Naive thymus-derived CD8-positive, alpha-beta T cell (primary cell): ENCODE measurements around the gene ANO4. TPM values are rescaled to one million over a fixed set of nuclear protein-coding genes. Genes with fewer than 3 reads are reported as not detected.

Experiments used
- ATAC-seq, 2 donors: fragments of 150-1000 bp; cut with Tn5 transposase in 1 of 2; sonication (Bioruptor Pico), chemical (Tn5 transposase) in 1 of 2; 1 replicate in 1 of 2; 2 replicates in 1 of 2; pipeline ENCODE4 v1.10.0; 2021; ENCODE audit warnings: mild to moderate bottlenecking in 2 of 2, moderate library complexity in 2 of 2
- POLR2A ChIA-PET: fragments of 350-600 bp; sonication (Branson Sonifier 250); formaldehyde crosslinking; loops from one replicate; lab custom pipeline; 2021; ENCODE audit warnings: antibody characterized with exemption; lab: Charles Lee
- DNase-seq, 10 donors: peaks; one replicate each; pipeline versions ENCODE4 v3.0.0 to v3.0.0-alpha.2; 2020 to 2022
- H3K27ac Mint-ChIP-seq, 10 donors: one replicate each; pipeline ENCODE4 v1.8.0; 2020 to 2022; ENCODE audit warnings: mild to moderate bottlenecking in 10 of 10, mixed read lengths in 10 of 10, moderate library complexity in 4 of 10, inconsistent platforms in 1 of 10
- H3K27me3 Mint-ChIP-seq, 5 donors: one replicate each; pipeline ENCODE4 v1.8.0; 2021 to 2022; ENCODE audit warnings: mixed read lengths in 5 of 5
- H3K36me3 Mint-ChIP-seq, 3 donors: one replicate each; pipeline ENCODE4 v1.8.0; 2020 to 2022; ENCODE audit warnings: mixed read lengths in 3 of 3, mild to moderate bottlenecking in 2 of 3, inconsistent platforms in 1 of 3
- H3K4me1 Mint-ChIP-seq, 4 donors: one replicate each; pipeline ENCODE4 v1.8.0; 2021 to 2022; ENCODE audit warnings: mixed read lengths in 4 of 4
- H3K4me3 Mint-ChIP-seq, 10 donors: one replicate each; pipeline ENCODE4 v1.8.0; 2020 to 2022; ENCODE audit warnings: mild to moderate bottlenecking in 10 of 10, mixed read lengths in 10 of 10, moderate library complexity in 6 of 10, inconsistent platforms in 1 of 10
- H3K9me3 Mint-ChIP-seq, 9 donors: one replicate each; pipeline ENCODE4 v1.8.0; 2020 to 2022; ENCODE audit warnings: mixed read lengths in 9 of 9, mild to moderate bottlenecking in 3 of 9, inconsistent platforms in 1 of 9, moderate library complexity in 1 of 9
- polyA plus RNA-seq, 3 donors: library from polyadenylated mRNA; unstranded; fragments of 300-500 nt; fragmentation: Illumina TruSeq; gene quantifications; one replicate each; pipeline ENCODE4 v1.2.3, GENCODE V29; 2021
- total RNA-seq, 8 experiments: library from RNA in 2 of 8; stranded (reverse) in 2 of 8; gene quantifications; one replicate each; pipeline ENCODE4 v1.2.3 and lab custom pipeline; 2021 to 2026

The ANO4 gene
- total and polyA plus RNA-seq, 5 experiments from 2014 or later: not detected

DNA sequence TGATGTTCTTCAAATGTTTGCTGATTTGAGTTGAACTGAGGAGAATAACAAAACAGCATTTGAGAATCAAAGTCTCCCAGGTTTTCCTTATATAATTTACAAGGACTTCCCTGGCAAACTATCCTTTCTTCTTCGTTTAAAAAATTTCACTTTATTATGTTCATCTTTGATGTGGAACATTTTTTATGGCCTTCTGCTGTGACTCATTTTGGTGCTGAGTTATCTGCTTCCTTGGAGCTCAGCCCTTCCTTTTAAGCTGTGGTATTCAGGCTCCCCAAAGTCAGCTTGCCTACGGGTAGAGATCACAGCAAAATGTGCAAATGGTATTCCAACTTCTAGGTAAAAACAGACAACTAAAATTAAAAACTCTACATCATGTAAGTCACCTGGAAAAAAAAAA lies 1.4 kb upstream of the ANO4 start:
- Mint-ChIP-seq H3K9me3 (peaks cover 0 to 9% (median 0%) of the 10 kb centered on the region in 9 donors), H3K36me3 (no peaks in the 10 kb centered on the region), H3K4me3 (no peak overlapping the region), H3K27ac (no peak overlapping the region), H3K27me3 (peaks cover 7 to 53% (median 15%) of the 10 kb centered on the region in 5 donors), H3K4me1 (peaks cover 0 to 4% (median 0%) of the 10 kb centered on the region in 4 donors)
- DNase-seq: no peak
- POLR2A ChIA-PET: no interaction called here
- ATAC-seq: no peak

DNA sequence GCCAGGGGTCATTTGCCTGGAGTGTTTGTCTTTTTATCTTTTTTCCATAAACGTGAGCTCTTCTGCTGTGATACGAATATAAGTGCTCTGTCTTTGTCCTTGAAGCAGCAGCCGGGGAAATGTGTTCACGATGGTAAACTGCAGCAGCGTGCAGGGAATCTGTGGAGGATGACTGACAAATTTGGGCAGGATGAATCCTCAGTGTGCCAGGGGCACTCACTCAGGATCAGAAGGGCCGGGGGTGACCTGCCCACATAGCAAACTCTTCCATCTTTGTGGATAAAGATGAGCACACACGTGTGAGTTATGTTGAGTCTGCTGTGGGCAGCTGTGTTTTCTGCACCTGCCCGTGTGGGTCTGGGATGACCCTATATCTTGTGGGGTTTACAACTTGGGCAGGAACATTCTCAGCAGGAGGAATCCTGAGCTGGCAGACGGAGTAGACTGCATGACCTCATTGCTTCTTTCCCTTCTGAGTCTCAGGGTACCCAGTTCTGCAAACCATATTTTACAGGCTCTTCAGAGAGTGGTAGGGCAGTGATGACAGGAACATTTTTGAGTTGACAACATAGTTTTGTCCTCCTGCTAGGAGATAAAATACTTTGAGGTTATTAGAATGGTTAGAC lies 711 bp downstream of the ANO4 start:
- Mint-ChIP-seq H3K9me3 (peaks cover 0 to 2% (median 0%) of the 10 kb centered on the region in 9 donors), H3K36me3 (no peaks in the 10 kb centered on the region), H3K4me1 (peaks cover 0 to 4% (median 0%) of the 10 kb centered on the region in 4 donors), H3K27me3 (peaks cover 9 to 45% (median 12%) of the 10 kb centered on the region in 5 donors), H3K27ac (no peak overlapping the region), H3K4me3 (no peak overlapping the region)
- DNase-seq: no peak
- POLR2A ChIA-PET: no interaction called here
- ATAC-seq: no peak

DNA sequence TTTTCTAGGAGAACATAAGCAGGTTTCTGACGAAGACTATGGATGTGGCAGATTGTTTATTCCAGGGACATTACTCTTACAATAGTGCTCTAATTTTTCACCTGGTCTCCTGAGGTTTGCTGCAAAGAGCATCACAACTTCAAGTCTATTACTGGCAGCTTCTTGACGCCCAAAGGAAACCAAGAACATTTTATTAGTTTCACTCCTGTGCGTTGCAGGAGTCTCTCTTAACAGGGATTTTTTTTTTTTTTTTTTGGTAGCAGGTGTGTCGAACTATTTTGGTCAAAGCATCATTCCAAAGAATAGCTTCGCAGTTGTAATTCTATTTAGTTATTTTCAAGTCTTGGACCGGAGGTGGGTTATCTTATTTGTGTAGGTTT lies 1.2 kb downstream of the ANO4 start:
- Mint-ChIP-seq H3K9me3 (peaks cover 0 to 2% (median 0%) of the 10 kb centered on the region in 9 donors), H3K4me3 (no peak overlapping the region), H3K27me3 (peaks cover 9 to 45% (median 12%) of the 10 kb centered on the region in 5 donors), H3K36me3 (no peaks in the 10 kb centered on the region), H3K27ac (no peak overlapping the region), H3K4me1 (peaks cover 0 to 4% (median 0%) of the 10 kb centered on the region in 4 donors)
- no peak for ATAC-seq
- DNase-seq: no peak
- POLR2A ChIA-PET: no interaction called here

DNA sequence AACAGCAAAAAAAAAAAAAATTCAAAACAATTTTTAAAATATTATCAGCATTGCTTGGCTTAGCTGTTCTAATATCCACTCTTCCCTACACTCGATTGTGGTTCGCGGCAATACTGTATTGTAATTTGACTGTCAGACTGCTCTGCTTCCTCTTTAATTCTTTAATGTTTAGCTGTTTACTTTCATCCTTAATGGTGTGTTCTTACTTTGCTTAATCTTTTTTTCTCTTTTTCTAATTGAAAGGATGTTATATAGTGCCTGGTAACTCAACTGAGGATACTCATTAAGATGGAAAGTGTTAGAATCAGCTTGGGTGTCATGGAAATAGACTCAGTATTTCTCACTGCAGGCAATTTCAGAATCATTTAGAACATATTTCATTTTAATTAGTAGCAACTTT lies 2.0 kb downstream of the ANO4 start:
- H3K4me3 Mint-ChIP-seq: no peak overlapping the region
- ATAC-seq: no peak
- no peak overlapping the region for H3K27ac Mint-ChIP-seq
- POLR2A ChIA-PET: no interaction called here
- no peak for DNase-seq
- peaks cover 0 to 4% (median 0%) of the 10 kb centered on the region in 4 donors for H3K4me1 Mint-ChIP-seq
- no peaks in the 10 kb centered on the region for H3K36me3 Mint-ChIP-seq
- H3K27me3 Mint-ChIP-seq: peaks cover 9 to 45% (median 12%) of the 10 kb centered on the region in 5 donors
- H3K9me3 Mint-ChIP-seq: peaks cover 0 to 4% (median 0%) of the 10 kb centered on the region in 9 donors

DNA sequence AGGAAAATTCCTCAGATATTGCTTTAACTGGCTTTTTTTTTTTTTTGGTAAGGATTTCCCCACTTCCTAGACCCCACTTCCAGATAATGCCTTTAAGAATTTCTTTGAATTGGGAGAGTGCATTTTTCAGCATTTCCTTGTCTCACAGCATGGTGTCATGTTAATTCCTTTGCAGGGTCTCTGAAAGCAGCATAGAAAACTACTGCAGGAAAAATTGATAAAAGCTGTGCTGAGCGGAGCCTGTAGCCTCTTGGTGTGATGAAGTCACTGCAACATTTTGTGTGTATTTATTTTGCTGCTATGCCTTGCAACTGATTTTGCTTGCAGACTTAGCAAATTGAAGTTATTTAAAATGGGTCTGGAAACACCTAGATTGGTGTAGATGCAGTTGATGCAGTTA lies 2.7 kb downstream of the ANO4 start:
- Mint-ChIP-seq H3K36me3 (no peaks in the 10 kb centered on the region), H3K9me3 (peaks cover 0 to 4% (median 0%) of the 10 kb centered on the region in 9 donors), H3K4me1 (peaks cover 0 to 4% (median 0%) of the 10 kb centered on the region in 4 donors), H3K4me3 (no peak overlapping the region), H3K27ac (no peak overlapping the region), H3K27me3 (peaks cover 9 to 45% (median 12%) of the 10 kb centered on the region in 5 donors)
- POLR2A ChIA-PET: no interaction called here
- no peak for DNase-seq
- no peak for ATAC-seq

DNA sequence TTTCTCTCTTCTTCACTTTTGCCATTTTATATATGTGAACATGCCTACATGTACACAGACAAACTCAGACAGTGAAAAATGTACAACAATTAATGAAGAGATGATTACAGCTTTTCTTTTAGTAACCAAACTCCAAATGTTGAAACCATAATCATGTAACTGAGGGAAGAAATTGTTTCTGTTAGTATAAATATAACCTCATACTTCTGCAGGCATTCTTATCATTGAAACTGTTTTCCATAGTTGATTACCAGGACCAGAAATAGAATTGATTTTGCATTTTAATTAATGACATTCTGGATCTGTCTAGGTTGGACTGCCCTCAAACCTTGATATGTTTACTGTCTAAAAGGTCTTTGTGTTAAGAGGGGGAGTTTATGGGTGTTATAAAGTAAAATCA lies 3.2 kb downstream of the ANO4 start:
- no peak overlapping the region for H3K27ac Mint-ChIP-seq
- peaks cover 0 to 4% (median 0%) of the 10 kb centered on the region in 4 donors for H3K4me1 Mint-ChIP-seq
- H3K36me3 Mint-ChIP-seq: no peaks in the 10 kb centered on the region
- DNase-seq (no peak), ATAC-seq (no peak)
- POLR2A ChIA-PET: no interaction called here
- H3K4me3 Mint-ChIP-seq: no peak overlapping the region
- H3K27me3 Mint-ChIP-seq: peaks cover 9 to 45% (median 12%) of the 10 kb centered on the region in 5 donors
- peaks cover 0 to 4% (median 0%) of the 10 kb centered on the region in 9 donors for H3K9me3 Mint-ChIP-seq

DNA sequence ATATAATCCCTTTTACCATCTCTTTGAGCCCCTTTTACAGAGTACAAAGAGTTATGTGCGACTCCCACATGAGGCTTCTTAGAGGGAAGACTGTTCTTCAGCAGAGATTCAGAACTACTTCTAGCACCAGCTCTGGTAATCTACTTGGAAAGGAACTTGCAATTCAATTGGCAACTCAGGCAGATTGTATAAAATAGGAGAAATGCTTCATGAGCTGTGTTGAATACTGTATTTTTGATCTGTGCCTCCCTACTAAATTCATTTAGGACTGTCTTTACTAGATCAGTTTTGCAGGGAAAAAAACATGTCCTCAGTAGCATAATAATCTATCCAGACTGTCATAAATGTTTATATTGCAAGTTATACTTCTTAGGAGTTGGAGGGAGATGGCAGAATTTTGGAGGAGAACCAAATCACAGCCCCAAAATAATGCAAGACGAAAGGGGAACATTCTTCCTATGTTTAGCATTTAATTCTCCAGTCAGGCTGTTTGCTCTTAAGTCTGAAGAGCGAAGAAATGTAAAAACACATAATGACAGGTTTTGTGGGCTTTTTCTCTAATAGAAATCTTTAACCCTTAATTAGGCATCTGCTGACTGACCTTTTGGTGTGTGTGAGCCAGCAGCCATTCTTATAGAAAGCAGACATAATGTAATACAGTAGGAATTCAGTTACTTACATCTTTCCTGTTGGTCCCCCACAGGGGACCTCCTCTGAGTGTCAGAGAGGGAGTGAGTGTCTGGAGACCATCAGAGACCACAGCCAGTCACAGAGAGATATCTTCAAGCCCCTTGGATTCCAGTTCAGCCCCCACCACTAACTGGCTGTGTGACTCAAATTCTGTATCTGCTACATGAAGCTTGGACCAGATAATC lies 3.9 kb downstream of the ANO4 start:
- POLR2A ChIA-PET: no interaction called here
- no peaks in the 10 kb centered on the region for H3K36me3 Mint-ChIP-seq
- H3K27me3 Mint-ChIP-seq: peaks cover 9 to 45% (median 12%) of the 10 kb centered on the region in 5 donors
- peaks cover 0 to 6% (median 2%) of the 10 kb centered on the region in 9 donors for H3K9me3 Mint-ChIP-seq
- DNase-seq (no peak), ATAC-seq (no peak)
- no peak overlapping the region for H3K4me3 Mint-ChIP-seq
- peaks cover 0 to 4% (median 0%) of the 10 kb centered on the region in 4 donors for H3K4me1 Mint-ChIP-seq
- H3K27ac Mint-ChIP-seq: no peak overlapping the region

DNA sequence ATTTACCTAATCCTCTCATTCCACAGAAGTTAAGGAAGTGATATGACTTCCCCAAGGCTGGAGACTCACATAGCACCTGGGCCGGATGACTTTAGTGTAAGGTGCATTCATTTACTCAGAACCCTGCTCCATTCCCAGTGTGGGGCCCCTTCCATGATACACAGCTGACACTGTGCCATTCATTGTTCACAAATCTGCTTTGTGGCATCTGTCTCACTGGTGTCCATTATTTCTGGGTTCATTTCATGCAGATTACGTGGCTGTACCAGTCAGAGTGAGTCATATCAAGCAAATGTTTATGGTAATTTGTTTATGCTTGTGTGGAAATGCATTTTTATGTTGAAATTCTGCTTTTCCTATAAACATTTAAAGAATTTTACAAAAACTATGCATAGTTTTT lies 5.2 kb downstream of the ANO4 start:
- Mint-ChIP-seq H3K4me1 (peaks cover 0 to 4% (median 0%) of the 10 kb centered on the region in 4 donors), H3K9me3 (peaks cover 0 to 6% (median 2%) of the 10 kb centered on the region in 9 donors), H3K27ac (no peak overlapping the region), H3K4me3 (no peak overlapping the region), H3K36me3 (no peaks in the 10 kb centered on the region), H3K27me3 (peaks cover 7 to 38% (median 8%) of the 10 kb centered on the region in 5 donors)
- ATAC-seq (no peak), DNase-seq (no peak)
- POLR2A ChIA-PET: no interaction called here

DNA sequence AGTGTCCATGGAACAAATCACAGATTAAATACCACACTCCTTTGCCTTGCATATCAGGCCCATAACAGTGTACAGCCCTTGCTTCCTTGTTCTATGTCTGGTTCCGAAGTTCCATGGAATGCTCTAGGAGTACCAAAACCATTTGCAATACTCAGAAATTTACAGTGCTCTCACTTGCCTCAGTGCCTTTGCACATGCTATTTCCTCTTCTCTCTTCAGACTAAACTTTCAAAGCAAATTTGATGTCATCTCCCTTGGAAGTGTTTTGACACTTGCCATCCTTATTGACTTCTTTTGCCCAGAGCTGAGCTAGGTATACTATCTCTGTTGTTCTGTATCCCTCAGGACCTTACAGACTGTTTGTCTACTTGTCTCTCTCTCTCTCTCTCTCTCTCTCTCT lies 6.1 kb downstream of the ANO4 start:
- Mint-ChIP-seq H3K9me3 (peaks cover 0 to 10% (median 5%) of the 10 kb centered on the region in 9 donors), H3K27ac (no peak overlapping the region), H3K36me3 (no peaks in the 10 kb centered on the region), H3K4me1 (no peaks in the 10 kb centered on the region), H3K4me3 (no peak overlapping the region), H3K27me3 (peaks cover 2 to 29% (median 6%) of the 10 kb centered on the region in 5 donors)
- ATAC-seq (no peak), DNase-seq (no peak)
- POLR2A ChIA-PET: no interaction called here

DNA sequence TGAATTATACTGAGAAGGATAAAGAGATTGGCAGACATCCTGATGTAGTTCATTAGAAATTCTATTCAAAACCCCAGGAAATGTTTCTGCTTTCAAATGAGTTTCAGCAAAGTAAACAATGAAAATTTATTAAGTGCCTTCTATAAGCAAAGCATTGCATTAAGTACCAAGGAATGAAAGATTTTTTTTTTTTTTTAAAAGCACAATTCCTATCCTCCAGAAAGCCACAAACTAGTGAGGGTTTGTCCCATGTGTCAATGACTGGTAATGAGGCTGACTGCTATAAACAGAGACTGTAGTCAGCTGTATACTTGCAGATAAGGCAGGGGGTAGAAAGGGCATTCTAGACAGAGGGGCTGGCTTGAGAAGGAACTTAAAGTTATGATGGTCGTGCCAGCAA lies 6.7 kb downstream of the ANO4 start:
- no peaks in the 10 kb centered on the region for H3K36me3 Mint-ChIP-seq
- DNase-seq: no peak
- H3K27me3 Mint-ChIP-seq: peaks cover under 1 to 25% (median 5%) of the 10 kb centered on the region in 5 donors
- H3K9me3 Mint-ChIP-seq: peaks cover 0 to 11% (median 7%) of the 10 kb centered on the region in 9 donors
- ATAC-seq: no peak
- H3K27ac Mint-ChIP-seq: no peak overlapping the region
- POLR2A ChIA-PET: no interaction called here
- no peak overlapping the region for H3K4me3 Mint-ChIP-seq
- H3K4me1 Mint-ChIP-seq: no peaks in the 10 kb centered on the region

DNA sequence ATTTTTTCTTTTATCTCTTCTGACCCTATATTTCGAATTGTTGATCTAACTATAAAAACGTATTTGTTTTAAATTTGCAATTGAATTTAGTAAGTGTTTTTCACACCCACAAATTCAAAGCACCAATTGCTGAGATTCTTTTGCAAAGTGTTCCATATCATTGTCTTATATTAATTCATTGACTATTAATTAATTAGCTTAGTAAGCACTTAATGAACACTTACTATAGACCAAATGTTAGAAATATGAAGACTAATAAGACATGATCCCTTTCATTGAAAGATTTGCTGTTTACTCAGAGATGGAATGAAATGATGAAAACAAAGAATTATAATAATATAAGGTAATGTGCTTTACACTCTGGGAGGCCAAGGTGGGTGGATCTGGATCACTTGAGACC lies 14.2 kb downstream of the ANO4 start:
- Mint-ChIP-seq H3K27me3 (peaks cover 0 to 10% (median 2%) of the 10 kb centered on the region in 5 donors), H3K4me1 (no peaks in the 10 kb centered on the region), H3K4me3 (no peak overlapping the region), H3K36me3 (peaks cover 0 to 5% (median 0%) of the 10 kb centered on the region in 3 donors), H3K9me3 (peaks cover 0 to 28% (median 9%) of the 10 kb centered on the region in 9 donors), H3K27ac (no peak overlapping the region)
- no peak for DNase-seq
- ATAC-seq: no peak
- POLR2A ChIA-PET: no interaction called here

DNA sequence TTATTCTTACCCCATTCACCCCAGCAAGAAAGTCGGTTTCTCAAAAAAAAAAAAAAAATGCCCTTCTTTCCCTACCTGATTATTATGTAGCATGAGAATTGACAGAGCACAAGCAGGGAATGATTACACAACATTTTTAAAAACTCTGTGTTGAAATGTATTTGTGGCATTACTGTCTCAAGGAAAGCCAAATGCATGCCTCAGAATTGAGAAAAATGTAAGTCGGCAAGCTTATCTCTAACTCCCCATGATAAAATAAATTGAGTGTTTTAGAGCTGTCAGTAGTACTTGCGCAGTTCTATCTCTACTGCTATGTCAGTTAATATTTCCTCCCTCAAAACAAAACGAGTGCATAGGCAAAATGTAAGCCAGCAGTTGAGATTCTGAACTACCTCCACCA lies 25.7 kb downstream of the ANO4 start:
- H3K4me1 Mint-ChIP-seq: no peaks in the 10 kb centered on the region
- H3K36me3 Mint-ChIP-seq: no peaks in the 10 kb centered on the region

DNA sequence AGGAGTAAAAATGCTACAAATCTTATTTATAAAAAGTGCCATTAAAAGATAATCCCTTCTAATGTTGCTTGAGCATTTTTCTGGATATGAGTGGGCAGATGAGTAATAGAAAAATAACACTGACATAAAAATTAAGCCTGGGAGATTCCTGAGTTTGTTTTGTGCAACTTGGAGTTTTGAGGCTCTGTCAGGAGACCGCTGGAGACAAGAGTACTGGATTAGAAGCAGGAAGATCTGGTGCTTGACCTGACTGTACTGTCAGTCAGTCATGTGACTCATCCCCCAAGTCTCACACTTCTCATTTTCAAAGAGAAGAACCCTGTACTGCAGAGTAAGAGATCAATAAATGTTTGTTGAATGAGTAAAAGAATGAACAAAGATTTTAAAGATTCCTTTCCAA lies 29.4 kb downstream of the ANO4 start:
- Mint-ChIP-seq H3K4me3 (no peak overlapping the region), H3K9me3 (peaks cover 0 to 20% (median 3%) of the 10 kb centered on the region in 9 donors), H3K36me3 (no peaks in the 10 kb centered on the region), H3K4me1 (no peaks in the 10 kb centered on the region), H3K27ac (no peak overlapping the region), H3K27me3 (peaks cover 0 to 5% (median 0%) of the 10 kb centered on the region in 5 donors)
- DNase-seq (no peak), ATAC-seq (no peak)
- POLR2A ChIA-PET: no interaction called here

More for the DNA sequence above, 25.7 kb downstream of the ANO4 start:
- POLR2A ChIA-PET: no interaction called here
- H3K4me3 Mint-ChIP-seq: no peak overlapping the region
- no peak for ATAC-seq
- no peaks in the 10 kb centered on the region for H3K27me3 Mint-ChIP-seq
- peaks cover 0 to 9% (median 0%) of the 10 kb centered on the region in 9 donors for H3K9me3 Mint-ChIP-seq
- no peak overlapping the region for H3K27ac Mint-ChIP-seq
- no peak for DNase-seq
